Left ventricle myocardium inferior (tissue), 1 donor: ENCODE data around the gene TULP4. TPM values are rescaled to one million over a fixed set of nuclear protein-coding genes. Genes with fewer than 3 reads are reported as not detected.
"Not testable (repeated sequence)": the region's sequence is repeated elsewhere in the genome, so short reads cannot be mapped to it uniquely, and the experiment has no call there.

Experiments used
- DNase-seq: peaks from one replicate; pipeline ENCODE4 v3.0.0-alpha.2; 2020
- H3K27ac ChIP-seq: fragments of 200-600 bp; replicated peaks from 2 replicates; pipeline ENCODE4 v1.8.0; 2021
- H3K27me3 ChIP-seq: fragments of 200-600 bp; 2 replicates; pipeline ENCODE4 v1.8.0; 2021; ENCODE audit warnings: low read depth
- H3K36me3 ChIP-seq: fragments of 200-600 bp; 2 replicates; pipeline ENCODE4 v1.8.0; 2021
- H3K4me1 ChIP-seq: fragments of 200-600 bp; 2 replicates; pipeline ENCODE4 v1.8.0; 2021
- H3K4me3 ChIP-seq: fragments of 200-600 bp; 2 replicates; pipeline ENCODE4 v1.8.0; 2021; ENCODE audit warnings: mild to moderate bottlenecking, moderate library complexity
- H3K9me3 ChIP-seq: fragments of 200-600 bp; replicated peaks from 2 replicates; pipeline ENCODE4 v1.8.0; 2021
- intact Hi-C: fragments of 100-400 bp; cut with micrococcal nuclease; formaldehyde crosslinking; loops from one replicate; pipeline ENCODE4 v1.11.0; 2022
- total RNA-seq: library from RNA; stranded (reverse); fragmentation: NEBNext Ultra II Directional; extraction: Animal tissue kit (Norgen Biotek cat#: 25700); gene quantifications from one replicate; pipeline ENCODE4 v1.2.1, GENCODE V29; 2021
- TF ChIP-seq, protein P1 (sequence below): fragments of 200-600 bp; IDR thresholded peaks from 2 replicates; pipeline ENCODE4 v1.8.0; 2021; ENCODE audit warnings: antibody characterized with exemption, mild to moderate bottlenecking, borderline replicate concordance
- donor health status: DM: no; HTN: yes; CAD: no; lungs with severe emphysema.

TULP4 gene
- total RNA-seq, 1 donor from 2014 or later = 111 TPM

DNA sequence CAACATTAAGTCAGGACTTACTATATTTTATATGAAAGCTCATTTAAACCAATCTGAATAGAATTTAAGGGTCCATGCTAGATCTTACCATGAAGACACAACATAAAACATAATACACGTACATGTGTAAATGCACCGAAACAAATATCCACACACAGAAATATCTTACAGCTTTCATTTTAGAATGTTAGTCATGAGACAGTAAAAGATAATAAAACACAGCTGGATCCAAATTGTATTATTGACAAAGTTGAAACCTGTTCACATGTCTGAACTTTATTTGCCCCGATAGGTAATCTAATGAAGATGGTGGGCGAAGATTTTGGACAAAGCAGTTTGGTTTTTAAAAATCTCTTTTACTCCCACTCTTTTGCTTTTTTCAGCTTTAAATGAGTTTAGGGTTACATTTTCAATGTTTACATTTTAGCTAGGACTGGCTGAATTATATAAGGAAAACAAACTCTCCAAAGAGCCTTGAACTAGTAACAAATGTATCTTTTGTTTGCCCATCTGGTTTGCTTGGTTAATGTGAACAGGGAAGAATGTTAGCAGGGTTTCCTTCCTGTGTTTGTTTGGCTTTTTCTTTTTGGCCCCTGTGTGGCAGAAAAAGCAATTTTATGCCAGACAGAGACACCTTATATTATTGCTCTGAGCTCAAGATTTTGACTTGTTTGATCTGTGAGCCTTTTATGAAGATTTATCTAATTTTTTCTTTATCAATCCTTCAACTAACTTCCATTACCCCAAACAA is 242.5 kb downstream of the TULP4 start:
- DNase-seq = no peak
- Histone ChIP-seq H3K4me1 (peaks cover 8% of the 10 kb centered on the region), H3K27ac (no peak overlapping the region), H3K4me3 (no peak overlapping the region), H3K36me3 (no peaks in the 10 kb centered on the region), H3K9me3 (no peaks in the 10 kb centered on the region), H3K27me3 (no peaks in the 10 kb centered on the region)
- intact Hi-C loops = no loop called here
- TF ChIP-seq, protein P1, sequence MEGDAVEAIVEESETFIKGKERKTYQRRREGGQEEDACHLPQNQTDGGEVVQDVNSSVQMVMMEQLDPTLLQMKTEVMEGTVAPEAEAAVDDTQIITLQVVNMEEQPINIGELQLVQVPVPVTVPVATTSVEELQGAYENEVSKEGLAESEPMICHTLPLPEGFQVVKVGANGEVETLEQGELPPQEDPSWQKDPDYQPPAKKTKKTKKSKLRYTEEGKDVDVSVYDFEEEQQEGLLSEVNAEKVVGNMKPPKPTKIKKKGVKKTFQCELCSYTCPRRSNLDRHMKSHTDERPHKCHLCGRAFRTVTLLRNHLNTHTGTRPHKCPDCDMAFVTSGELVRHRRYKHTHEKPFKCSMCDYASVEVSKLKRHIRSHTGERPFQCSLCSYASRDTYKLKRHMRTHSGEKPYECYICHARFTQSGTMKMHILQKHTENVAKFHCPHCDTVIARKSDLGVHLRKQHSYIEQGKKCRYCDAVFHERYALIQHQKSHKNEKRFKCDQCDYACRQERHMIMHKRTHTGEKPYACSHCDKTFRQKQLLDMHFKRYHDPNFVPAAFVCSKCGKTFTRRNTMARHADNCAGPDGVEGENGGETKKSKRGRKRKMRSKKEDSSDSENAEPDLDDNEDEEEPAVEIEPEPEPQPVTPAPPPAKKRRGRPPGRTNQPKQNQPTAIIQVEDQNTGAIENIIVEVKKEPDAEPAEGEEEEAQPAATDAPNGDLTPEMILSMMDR = no peak

DNA sequence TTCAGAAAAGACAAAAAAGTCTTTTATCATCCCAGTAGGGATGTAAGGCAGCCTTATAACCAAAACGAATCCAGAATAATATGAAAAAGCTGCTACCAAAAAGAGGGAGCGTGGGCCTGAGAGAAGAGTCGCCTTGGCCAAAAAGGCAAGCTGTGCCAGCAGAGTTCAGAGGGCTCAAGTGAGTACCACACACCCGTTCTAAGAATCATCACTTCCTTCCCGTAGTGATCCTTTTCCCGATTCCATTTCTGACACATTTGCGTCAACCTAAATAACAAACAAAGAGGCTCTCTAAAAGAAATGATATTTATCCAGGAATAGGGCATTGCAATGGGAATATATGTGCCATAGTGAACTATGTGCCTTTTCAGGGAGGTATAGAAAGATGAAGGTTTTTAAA is 243.8 kb downstream of the TULP4 start:
- intact Hi-C loops = no loop called here
- peaks cover 20% of the 10 kb centered on the region for H3K4me1 ChIP-seq
- H3K27ac ChIP-seq = no peak overlapping the region
- no peaks in the 10 kb centered on the region for H3K27me3 ChIP-seq
- no peaks in the 10 kb centered on the region for H3K9me3 ChIP-seq
- no peak overlapping the region for H3K4me3 ChIP-seq
- DNase-seq = no peak
- TF ChIP-seq, protein P1 = no peak
- no peaks in the 10 kb centered on the region for H3K36me3 ChIP-seq

DNA sequence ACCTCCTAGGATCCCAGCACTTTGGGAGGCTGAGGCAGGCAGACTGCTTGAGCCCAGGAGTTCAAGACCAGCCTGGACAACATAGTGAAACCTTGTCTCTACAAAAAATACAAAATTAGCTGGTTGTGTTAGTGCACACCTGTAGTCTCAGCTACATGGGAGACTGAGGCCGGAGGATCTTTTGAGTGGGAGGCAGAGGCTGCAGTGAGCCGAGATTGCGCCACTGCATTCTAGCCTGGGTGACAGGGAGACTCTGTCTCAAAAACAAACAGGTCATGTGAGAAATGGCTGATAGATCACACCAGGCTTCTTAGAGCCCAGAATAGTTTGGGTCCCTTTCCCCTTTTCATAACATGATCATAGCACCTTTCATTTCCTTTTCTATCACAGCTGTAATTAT is 244.8 kb downstream of the TULP4 start:
- H3K4me1 ChIP-seq = peaks cover 29% of the 10 kb centered on the region
- intact Hi-C loops, DNase-seq, H3K9me3 ChIP-seq, H3K36me3 ChIP-seq, H3K4me3 ChIP-seq, H3K27ac ChIP-seq, H3K27me3 ChIP-seq: not testable (repeated sequence)

DNA sequence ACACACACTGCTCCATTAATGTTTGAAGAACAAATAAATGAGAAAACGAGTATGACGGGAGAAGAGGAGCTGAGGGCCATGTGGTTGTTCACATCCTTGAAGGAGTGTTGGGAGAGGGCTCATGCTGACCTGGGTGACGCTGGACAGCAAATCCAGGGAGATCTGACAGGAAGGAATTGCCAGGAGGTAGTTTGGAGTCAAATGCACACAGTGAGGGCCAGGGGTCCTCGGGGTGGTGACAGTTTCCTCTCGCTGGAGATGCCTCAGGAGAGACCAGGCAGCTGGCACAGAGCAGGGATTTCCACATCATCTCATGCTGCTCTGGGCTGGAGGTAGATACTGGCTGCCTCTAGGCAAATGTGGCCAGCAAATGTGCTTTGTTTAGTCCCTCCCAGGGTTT is 245.7 kb downstream of the TULP4 start:
- Histone ChIP-seq H3K4me3 (no peak overlapping the region), H3K27me3 (no peaks in the 10 kb centered on the region), H3K4me1 (peaks cover 29% of the 10 kb centered on the region), H3K36me3 (no peaks in the 10 kb centered on the region), H3K27ac (no peak overlapping the region), H3K9me3 (no peaks in the 10 kb centered on the region)
- no peak for DNase-seq
- intact Hi-C loops = no loop called here
- TF ChIP-seq, protein P1 = no peak

DNA sequence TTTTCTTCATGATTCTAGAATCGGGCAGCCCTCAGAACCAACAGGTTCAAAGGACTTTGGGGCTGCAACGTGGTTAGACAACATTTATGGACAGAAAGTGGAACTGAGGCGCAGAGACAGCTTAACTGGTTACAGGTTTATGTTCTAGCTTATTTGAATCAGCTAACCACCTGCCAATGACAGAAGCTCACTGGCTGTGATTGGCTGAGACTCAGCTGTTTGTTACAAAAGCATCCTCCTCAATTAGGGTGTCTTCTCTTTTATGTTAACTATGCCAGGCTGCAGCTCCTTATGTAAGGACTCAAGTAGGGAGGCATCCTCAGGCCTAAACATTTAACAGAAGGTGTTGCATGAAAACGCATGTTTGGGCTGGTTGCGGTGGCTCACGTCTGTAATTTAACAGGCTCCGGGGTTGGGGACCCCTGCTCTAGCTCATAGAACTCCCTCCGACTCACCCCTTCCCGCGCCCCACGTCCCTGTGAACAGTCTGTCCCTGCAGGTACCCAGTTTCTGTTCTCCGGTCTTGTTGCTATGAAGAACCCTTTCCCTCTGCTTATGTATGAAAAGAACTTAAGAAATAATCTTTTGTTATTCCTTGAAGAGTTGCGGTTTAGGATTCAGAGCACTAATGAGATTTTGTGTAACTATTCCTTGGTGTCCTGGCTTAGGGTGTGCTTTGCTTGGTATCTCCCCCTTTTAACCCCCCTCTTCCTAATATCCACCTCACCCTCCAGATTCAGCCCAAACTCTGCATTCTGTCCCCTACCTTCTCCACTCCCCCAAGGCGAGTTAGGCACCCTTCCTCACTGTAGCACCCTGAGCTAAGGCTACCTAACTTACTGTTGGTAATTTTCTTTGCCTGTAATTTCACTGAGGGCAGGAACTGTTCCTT is 246.4 kb downstream of the TULP4 start:
- Histone ChIP-seq H3K4me1 (peaks cover 29% of the 10 kb centered on the region), H3K27ac (peak overlapping the region; percentile 92), H3K9me3 (no peaks in the 10 kb centered on the region), H3K4me3 (no peak overlapping the region), H3K27me3 (no peaks in the 10 kb centered on the region), H3K36me3 (no peaks in the 10 kb centered on the region)
- DNase-seq = no peak
- TF ChIP-seq, protein P1 = no peak
- intact Hi-C loops = no loop called here
